SK-N-SH treated with all-trans-retinoic acid at 6 μM for 48 hours (cell line): ENCODE measurements around the gene TLNRD1.

ENCODE experiments used
- BACH2 ChIP-seq: fragments of 250-450 bp; sonication (Bioruptor Pico); IDR thresholded peaks from 2 replicates; pipeline ENCODE4 v1.9.0; 2021; ENCODE audit warnings: mild to moderate bottlenecking, borderline replicate concordance
- OSR1 ChIP-seq: fragments of 250-450 bp; sonication (Bioruptor Pico); IDR thresholded peaks from 2 replicates; pipeline ENCODE4 v1.8.0; 2022; ENCODE audit warnings: moderate library complexity, mild to moderate bottlenecking, inconsistent platforms
- ZNF565 ChIP-seq: fragments of 450-650 bp; formaldehyde crosslinking; conservative IDR thresholded peaks from 2 replicates; pipeline ENCODE4 v1.5.0; 2020; ENCODE audit warnings: low read depth, mild to moderate bottlenecking, moderate library complexity
- ZNF8 ChIP-seq: fragments of 450-650 bp; formaldehyde crosslinking; IDR thresholded peaks from 2 replicates; pipeline ENCODE4 v1.5.0; 2020; ENCODE audit warnings: mild to moderate bottlenecking, moderate library complexity

- no peak for TF ChIP-seq BACH2
- no peak for TF ChIP-seq OSR1 (CRISPR knock-in tag)
- no peak for TF ChIP-seq ZNF565 (CRISPR knock-in tag)
- no peak for TF ChIP-seq ZNF8
Observed at GRCh38 chr15:80951941-80952340, 48.8 kb upstream of the TLNRD1 start.
